Hypothalamus (tissue), 51 donors: ENCODE data around the gene LAMTOR1.

Experiments used
- DNase-seq, 51 donors: peaks; one replicate each; lab custom pipeline; 2025; lab: John Stamatoyannopoulos, UW

The LAMTOR1 gene

GRCh38 chr11:72120930-72121329 is 17.8 kb upstream of the LAMTOR1 start:
- DNase-seq = no peak

GRCh38 chr11:72119198-72119597 is 16.1 kb upstream of the LAMTOR1 start:
- no peak for DNase-seq

- DNase-seq = no peak
Measured at GRCh38 chr11:72116019-72116755, 13.1 kb upstream of the LAMTOR1 start.

- no peak for DNase-seq
Measured at GRCh38 chr11:72114570-72114969, 11.5 kb upstream of the LAMTOR1 start.

- no peak for DNase-seq
Measured at GRCh38 chr11:72112978-72113808, 10.1 kb upstream of the LAMTOR1 start.

GRCh38 chr11:72112143-72112977 is 9.3 kb upstream of the LAMTOR1 start, which contains the start of gene ANAPC15:
ANAPC15 (minus strand) TSS chr11:72112695; CDS start chr11:72111276, 1,419 bp downstream.
- peak; percentile 65 to 100 (median 96) for DNase-seq

GRCh38 chr11:72111300-72112142 is 8.4 kb upstream of the LAMTOR1 start:
- DNase-seq = no peak

DNA sequence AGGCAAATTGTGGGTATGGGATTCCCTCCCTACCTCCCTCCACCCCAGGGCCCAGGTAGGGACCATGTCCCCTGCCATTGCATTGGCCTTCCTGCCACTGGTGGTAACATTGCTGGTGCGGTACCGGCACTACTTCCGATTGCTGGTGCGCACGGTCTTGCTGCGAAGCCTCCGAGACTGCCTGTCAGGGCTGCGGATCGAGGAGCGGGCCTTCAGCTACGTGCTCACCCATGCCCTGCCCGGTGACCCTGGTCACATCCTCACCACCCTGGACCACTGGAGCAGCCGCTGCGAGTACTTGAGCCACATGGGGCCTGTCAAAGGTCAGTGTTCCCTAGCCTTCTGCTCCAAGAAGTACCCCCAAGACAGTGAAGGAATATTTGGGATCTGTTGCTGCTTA is 2.8 kb upstream of the LAMTOR1 start, which contains the start of gene TOMT:
Gene TOMT (plus strand): TSS at position 37 of the 400 bp plus-strand sequence. CDS start 28 bp downstream, at position 65.
- no peak for DNase-seq

DNA sequence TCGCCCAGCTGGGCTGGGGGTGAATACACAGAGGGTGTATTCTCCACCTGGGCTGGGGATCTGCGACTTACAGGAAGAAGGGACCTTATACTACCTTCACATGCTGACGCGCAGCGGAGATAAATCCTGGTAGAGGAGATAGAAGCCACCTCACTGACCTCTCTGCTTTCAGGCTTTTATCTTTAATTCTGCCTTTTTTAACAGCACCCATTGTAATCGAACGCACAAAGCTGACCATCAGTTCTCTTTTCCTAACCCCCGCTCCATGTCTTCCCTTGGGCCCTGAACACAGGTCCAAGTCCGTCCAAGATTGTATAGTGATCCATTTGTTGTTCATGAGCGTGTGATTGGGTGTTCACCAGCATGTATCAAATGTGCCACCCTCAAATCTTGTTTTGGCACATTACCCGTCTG is 664 bp upstream of the LAMTOR1 start:
- DNase-seq = no peak

- DNase-seq = no peak
Measured at GRCh38 chr11:72102631-72102945, 509 bp downstream of the LAMTOR1 start.

- no peak for DNase-seq
Measured at GRCh38 chr11:72102162-72102561, 935 bp downstream of the LAMTOR1 start.

DNA sequence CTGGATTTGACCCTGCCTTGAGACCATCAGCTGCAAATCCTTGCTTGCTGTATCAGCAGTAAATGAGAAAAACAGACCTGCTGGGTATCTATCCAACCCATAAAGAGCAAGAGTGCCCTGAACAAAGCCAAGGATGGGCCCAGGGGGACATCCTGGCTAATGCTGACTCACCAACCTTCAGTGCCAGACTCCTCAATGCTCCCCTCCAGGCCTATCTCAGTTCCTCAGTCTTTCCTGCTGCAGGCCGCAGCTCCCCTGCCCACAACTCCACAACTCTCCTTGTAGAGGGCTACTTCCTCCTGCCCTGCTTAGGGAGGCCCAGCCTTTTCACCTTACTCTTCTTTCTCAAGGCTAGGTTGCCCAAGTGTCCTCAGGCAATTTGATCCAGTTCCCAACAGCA is 2.6 kb downstream of the LAMTOR1 start:
- peak in 1 of 51 donors; percentile 5 for DNase-seq

GRCh38 chr11:72100009-72100408 is 3.1 kb downstream of the LAMTOR1 start:
- DNase-seq = no peak

DNA sequence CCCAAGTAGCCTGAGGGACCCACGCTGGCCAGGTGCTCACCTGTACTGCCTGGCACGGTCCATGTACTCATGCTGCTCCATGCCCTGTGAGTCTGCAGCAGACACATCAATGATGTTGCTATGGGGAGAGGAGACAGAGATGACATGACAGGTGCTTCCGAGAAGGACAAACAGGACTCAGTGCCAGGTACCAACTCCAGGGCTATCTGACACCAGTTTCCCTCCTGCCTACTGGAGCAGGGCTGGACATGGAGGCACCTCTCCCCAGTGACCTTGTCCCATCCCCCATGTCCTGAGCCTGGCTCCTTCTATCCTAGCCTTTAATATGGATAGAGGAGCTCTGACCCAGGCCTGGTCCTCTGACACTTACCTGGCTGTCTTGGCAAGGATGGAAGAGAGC is 4.4 kb downstream of the LAMTOR1 start:
- no peak for DNase-seq

DNA sequence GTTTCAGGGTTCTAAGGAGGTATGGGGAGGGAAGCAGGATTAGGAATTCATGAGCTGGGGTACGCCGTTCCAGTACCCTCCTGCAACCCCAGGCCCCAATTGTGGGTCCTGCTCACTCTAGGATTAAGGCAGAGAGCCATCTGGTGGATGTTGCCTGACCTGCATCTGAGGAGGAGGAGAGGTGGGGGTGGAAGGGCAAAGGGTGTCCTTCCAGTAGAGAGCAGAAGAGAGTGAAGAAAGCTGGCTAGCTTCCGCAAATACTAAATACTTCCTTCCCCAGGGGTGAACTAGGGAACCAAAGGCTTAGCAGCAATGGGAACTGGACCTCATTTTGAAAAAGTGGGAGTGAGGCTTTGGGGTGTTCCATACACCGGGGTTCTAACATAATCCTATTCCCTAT is 11.8 kb downstream of the LAMTOR1 start:
- peak in 44 of 51 donors; percentile 2 to 78 (median 54) for DNase-seq

- DNase-seq = no peak
Measured at GRCh38 chr11:72088076-72088808, 14.9 kb downstream of the LAMTOR1 start.

DNA sequence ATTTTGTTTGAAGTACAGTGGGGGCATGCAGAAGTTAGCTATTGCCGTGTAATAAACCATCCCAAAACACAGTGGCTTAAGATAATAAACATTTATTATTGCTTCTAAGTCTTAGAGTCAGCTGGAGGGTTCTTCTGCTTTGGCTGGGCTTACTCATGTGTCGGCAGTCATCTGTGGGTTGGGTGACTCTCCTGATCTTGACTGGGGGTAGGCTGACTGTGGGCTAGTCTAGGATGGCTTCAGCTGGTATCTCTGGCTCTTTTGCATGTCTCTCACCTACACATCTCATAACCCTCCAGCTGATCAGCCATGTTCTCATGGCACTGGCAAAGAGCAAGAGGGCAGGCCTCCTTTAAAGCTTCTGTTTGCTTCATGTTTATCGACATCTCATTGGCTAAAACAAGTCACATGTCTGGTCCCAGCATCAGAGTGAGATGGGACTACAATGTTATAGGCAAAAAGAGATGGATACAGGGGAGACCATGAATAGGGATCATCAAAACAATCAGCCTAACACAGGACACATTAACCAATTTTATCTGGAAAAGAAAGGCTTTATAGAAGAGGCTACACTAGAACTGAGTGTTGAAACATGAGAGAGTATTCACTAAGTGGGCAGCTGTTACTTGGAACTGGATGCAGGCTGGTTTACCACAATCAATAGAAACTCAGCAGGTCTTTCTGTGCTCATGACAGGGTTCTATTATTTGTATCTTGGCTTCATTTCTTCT is 17.3 kb downstream of the LAMTOR1 start:
- DNase-seq = peak in 17 of 51 donors; percentile 10 to 89 (median 33)

DNA sequence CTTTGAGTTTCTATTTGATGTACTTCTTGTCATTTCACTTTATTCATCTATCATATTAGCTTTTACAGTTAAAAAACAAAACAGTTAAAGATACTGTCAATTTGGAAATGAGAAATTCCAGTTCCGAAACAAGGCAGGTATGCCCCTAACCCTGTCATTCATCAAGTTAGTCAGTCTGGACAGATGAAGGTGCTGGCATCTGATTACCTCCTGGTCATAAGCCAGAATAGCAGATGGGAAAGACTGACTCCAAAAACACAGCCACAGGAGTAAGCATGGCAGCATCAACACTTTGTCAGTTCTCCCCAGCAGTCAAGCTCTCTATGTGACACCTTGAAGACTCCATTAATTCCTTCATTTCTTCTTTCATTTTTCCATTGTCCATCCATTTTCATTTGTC is 18.1 kb downstream of the LAMTOR1 start:
- no peak for DNase-seq

DNA sequence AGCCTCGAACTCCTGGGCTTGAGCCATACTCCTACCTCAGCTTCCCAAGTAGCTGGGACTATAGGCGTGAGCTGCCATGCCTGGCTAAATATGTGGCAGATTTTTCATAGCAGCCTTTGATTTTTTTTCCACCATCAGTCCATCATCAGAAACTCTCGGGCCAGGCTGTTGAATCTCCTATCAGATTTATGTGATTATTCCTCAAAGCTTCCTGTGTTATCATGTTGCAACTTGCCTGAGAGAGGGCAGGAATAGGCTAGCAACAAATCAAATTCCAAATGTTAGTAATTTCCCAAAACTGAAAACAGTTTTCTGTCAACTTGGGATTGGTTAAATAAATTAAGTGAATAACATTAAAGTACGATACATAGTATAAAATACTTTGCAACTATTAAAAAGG is 19.0 kb downstream of the LAMTOR1 start:
- DNase-seq = no peak
